ENCODE data around the gene FCER2.

FCER2 gene

DNA sequence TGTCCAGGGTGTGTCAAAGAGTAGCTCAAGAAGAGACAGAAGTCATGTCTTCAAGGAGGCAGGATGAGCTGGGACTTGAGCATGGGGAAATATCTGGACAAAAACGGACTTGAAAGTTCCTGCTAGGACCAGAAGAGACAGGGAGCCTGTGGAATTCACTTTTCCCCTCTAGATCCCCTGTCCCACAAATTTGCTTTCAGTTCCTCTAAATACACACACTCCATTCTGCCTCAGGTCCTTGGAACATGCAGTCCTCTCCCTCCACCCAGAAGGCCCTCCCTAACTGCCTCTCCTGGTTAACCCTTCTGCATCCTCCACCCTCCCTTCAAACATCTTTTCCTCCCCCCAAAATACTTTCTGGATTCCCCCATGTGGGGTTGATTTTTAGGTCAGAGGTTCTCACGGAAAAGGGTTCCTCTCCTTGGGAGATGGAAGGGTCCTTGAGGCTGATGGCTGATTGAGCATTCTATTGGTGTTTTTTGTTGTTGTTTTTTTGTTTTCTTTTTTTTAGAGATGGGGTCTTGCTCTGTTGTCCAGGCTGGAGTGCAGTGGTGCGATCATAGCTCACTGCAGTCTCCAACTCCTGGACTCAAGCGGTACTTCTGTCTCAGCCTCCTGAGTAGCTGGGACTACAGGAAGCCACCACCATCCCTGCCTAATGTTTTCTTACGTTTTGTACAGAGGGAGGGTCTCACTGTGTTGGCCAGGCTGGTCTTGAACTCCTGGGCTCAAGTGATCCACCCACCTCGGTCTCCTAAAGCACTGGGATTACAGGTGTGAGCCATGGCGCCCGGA lies 40.0 kb downstream of the FCER2 start:
- no peaks in the 10 kb centered on the region for H3K27me3 ChIP-seq (replicated peaks)
- no peak for TF ChIP-seq CTCF (IDR thresholded peaks at IDR 0.05; ENCODE audit: low read depth, low read length, missing control alignments)
- no peak for DNase-seq
- H3K27ac ChIP-seq, result no peak overlapping the region
- H3K4me3 ChIP-seq (ENCODE audit: low read depth, low read length), result no peak overlapping the region
- in situ Hi-C loops (cut with HindIII; ENCODE audit: low pct_ligation_motif_present, low sequenced_read_pairs), result no loop called here
- H3K36me3 ChIP-seq (replicated peaks), result no peaks in the 10 kb centered on the region

- Histone ChIP-seq H3K4me3 (ENCODE audit: low read depth, low read length) (no peak overlapping the region), H3K27ac (no peak overlapping the region), H3K36me3 (replicated peaks) (no peaks in the 10 kb centered on the region), H3K27me3 (replicated peaks) (no peaks in the 10 kb centered on the region)
- no peak for TF ChIP-seq CTCF (IDR thresholded peaks at IDR 0.05; ENCODE audit: low read depth, low read length, missing control alignments)
- in situ Hi-C loops (cut with HindIII; ENCODE audit: low pct_ligation_motif_present, low sequenced_read_pairs), result no loop called here
- DNase-seq, result no peak
Observed at GRCh38 chr19:7658219-7658686, 43.7 kb downstream of the FCER2 start.

GRCh38 chr19:7657131-7657751 lies 44.7 kb downstream of the FCER2 start:
- no peak for TF ChIP-seq CTCF (IDR thresholded peaks at IDR 0.05; ENCODE audit: low read depth, low read length, missing control alignments)
- no peak overlapping the region for H3K4me3 ChIP-seq (ENCODE audit: low read depth, low read length)
- in situ Hi-C loops (cut with HindIII; ENCODE audit: low pct_ligation_motif_present, low sequenced_read_pairs), result no loop called here
- H3K27ac ChIP-seq, result no peak overlapping the region
- no peaks in the 10 kb centered on the region for H3K27me3 ChIP-seq (replicated peaks)
- H3K36me3 ChIP-seq (replicated peaks), result no peaks in the 10 kb centered on the region
- no peak for DNase-seq

- H3K36me3 ChIP-seq (replicated peaks), result no peaks in the 10 kb centered on the region
- no peak overlapping the region for H3K4me3 ChIP-seq (ENCODE audit: low read depth, low read length)
- H3K27me3 ChIP-seq (replicated peaks), result no peaks in the 10 kb centered on the region
- TF ChIP-seq CTCF (IDR thresholded peaks at IDR 0.05; ENCODE audit: low read depth, low read length, missing control alignments), result no peak
- DNase-seq, result no peak
- H3K27ac ChIP-seq, result no peak overlapping the region
- in situ Hi-C loops (cut with HindIII; ENCODE audit: low pct_ligation_motif_present, low sequenced_read_pairs), result no loop called here
Observed at GRCh38 chr19:7655581-7655980, 46.4 kb downstream of the FCER2 start.

DNA sequence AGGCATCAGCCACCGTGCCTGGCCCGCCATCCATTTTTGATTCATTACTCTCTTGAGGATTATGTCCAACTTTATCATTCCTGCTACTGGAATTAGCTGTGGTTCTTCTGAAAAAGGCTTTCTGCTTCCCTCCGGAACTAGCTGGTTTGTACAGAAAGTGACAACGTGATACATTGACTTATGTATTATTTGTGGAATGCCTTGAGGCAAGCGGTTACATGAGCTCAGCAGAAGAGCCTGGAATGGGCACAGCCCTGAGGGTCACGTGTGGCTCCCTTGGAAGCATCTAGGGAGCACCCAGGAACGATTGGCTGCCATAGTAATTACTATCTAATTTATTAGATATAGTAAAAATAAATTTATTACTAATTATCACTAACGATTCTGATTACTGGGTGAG lies 47.5 kb downstream of the FCER2 start:
- TF ChIP-seq CTCF (IDR thresholded peaks at IDR 0.05; ENCODE audit: low read depth, low read length, missing control alignments), result no peak
- Histone ChIP-seq H3K36me3 (replicated peaks) (no peaks in the 10 kb centered on the region), H3K27me3 (replicated peaks) (no peaks in the 10 kb centered on the region), H3K27ac (no peak overlapping the region), H3K4me3 (ENCODE audit: low read depth, low read length) (no peak overlapping the region)
- in situ Hi-C loops (cut with HindIII; ENCODE audit: low pct_ligation_motif_present, low sequenced_read_pairs), result no loop called here
- DNase-seq, result no peak
